Epithelial cell of prostate (primary cell): ENCODE measurements around the gene PXMP2.
"Not testable (repeated sequence)": the region's sequence is repeated elsewhere in the genome, so short reads cannot be mapped to it uniquely, and the experiment has no call there.

Experiments used
- DNase-seq: peaks from one replicate; pipeline ENCODE4 v3.0.0-alpha.2; 2011; ENCODE audit warnings: low read depth, low spot score
- H3K27ac ChIP-seq: fragments of 450-650 bp; 2 replicates; pipeline ENCODE4 v1.5.1; 2017; ENCODE audit warnings: mild to moderate bottlenecking

The PXMP2 gene

DNA sequence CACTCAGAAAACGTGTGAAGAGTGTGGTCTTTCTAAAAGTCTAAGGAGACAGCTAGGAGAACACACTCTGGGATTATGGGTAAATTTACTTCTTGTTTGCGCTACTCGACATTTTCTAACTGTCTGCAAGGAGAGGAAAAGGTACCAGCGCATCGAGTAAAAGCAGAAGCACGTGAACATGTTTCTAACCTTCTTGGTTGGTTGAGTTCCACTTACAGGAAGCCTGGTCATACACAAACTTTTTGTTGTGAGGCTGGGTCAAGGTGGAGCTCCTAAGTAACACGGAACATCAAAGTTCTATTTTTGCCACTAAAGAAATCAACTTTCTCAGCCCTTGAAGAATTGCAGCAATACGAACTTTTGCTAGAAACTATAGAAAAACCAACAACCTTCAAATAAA, 54.2 kb downstream of the PXMP2 start:
- DNase-seq: no peak
- no peak overlapping the region for H3K27ac ChIP-seq

DNA sequence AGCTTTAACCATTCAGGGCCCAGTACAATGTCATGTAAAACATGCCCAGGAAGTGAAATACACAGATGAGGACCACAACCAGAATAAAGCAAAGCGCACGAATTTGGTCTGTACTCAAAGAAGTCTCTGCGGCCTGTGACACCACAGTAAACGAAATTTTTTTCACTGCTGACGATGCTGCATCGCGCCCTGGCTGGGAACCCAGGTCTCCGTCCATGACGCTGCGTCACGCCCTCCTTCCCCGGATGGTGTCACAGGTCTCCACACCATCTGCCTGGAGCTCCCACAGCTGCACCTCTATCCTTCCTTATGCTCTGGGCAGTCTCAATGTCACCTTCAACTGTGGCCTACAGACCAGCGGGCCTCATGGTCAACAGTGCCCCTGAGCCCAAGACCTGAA, 56.4 kb downstream of the PXMP2 start:
- DNase-seq: no peak
- no peak overlapping the region for H3K27ac ChIP-seq

DNA sequence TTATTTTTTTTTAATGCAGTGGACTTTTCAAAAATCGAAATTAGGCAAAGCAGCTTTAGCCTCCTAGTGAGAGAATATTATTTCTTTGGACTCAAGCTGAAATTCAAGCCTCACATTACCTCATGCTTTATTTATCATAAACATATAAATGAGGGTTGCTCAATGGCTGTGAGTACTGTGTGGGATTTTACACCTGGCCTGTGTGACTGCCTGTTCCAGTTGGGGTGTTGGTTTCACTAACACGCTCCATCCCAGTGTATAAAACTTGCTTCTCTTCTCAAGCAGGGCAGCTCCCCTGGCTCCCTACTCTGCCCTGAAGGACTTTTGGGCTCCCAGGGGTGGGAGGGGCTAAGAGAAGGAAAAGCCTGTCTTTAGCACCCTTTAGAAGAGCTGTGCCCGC, 59.2 kb downstream of the PXMP2 start:
- no peak overlapping the region for H3K27ac ChIP-seq
- DNase-seq: no peak

DNA sequence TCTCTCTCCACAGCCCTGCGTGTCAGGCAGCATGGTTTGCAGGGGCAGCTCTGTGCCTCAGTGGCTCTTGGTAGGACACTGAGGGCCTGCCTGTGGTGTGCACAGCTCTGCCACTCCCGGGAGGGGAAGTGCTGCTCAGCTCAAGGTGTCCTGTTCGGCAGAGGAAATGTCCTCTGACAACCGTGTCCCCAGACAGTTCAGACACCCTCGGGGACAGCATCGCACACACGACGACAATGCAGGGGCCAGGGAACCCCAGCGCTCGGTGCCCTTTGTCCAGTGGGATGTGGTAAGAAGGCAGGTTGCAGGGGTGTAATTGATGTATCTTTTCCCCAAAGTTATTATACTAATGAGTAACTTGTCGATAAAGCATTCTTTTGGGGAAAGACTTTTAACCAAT, 60.0 kb downstream of the PXMP2 start:
- no peak for DNase-seq
- H3K27ac ChIP-seq: no peak overlapping the region

DNA sequence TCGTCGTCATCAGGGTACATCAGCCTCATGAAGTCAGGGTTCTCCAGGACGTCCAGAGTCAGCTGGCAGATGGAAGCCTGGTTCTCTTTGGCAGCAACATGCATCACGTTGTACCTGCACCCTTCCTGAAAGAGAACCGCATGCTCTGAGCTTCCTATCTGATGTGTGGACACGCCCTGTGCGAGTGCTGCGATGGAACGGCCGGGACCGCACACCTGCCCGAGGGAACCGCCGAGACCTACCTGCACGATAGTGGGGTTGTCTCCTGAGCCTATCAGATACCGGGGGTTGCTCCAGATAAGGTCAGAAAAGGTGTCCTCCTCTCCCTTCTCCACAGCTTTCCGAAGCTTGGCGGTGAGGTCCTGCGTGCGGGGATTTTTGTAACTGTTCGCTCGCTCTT, 60.5 kb downstream of the PXMP2 start:
- no peak for DNase-seq
- no peak overlapping the region for H3K27ac ChIP-seq

DNA sequence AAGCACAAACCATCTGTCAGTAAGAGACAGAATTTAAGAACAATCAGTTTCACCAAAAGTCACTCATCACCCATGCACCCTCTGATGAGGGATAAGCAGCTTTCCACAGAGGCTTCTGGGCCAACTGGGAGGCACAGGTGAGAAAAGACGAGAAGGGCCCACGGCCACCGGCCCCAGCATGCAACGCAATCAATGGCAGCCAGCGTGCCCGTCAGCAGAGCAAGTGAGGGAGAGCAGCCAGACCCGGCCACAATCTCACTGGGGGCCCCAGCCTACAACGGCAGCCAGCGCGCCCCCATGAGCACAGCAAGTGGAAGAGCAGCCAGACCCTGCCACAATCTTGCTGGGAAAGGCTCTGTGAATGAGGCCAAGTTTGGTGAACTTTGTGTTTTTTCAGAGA, 60.9 kb downstream of the PXMP2 start:
- no peak overlapping the region for H3K27ac ChIP-seq
- DNase-seq: no peak

DNA sequence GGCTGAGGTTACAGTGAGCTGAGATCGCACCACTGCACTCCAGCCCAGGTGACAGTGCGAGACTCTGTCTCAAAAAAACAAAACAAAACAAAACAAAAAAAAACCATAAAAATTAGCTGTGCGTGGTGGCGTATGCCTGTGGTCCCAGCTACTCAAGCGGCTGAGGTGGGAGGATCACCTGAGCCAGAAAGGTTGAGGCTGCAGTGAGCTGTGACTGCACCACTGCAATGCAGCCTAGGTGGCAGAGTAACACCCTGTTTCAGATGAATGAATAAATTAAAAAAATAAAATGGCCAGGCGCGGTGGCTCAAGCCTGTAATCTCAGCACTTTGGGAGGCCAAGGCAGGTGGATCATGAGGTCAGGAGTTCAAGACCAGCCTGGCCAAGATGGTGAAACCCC, 66.3 kb downstream of the PXMP2 start:
- not testable (repeated sequence) for H3K27ac ChIP-seq

DNA sequence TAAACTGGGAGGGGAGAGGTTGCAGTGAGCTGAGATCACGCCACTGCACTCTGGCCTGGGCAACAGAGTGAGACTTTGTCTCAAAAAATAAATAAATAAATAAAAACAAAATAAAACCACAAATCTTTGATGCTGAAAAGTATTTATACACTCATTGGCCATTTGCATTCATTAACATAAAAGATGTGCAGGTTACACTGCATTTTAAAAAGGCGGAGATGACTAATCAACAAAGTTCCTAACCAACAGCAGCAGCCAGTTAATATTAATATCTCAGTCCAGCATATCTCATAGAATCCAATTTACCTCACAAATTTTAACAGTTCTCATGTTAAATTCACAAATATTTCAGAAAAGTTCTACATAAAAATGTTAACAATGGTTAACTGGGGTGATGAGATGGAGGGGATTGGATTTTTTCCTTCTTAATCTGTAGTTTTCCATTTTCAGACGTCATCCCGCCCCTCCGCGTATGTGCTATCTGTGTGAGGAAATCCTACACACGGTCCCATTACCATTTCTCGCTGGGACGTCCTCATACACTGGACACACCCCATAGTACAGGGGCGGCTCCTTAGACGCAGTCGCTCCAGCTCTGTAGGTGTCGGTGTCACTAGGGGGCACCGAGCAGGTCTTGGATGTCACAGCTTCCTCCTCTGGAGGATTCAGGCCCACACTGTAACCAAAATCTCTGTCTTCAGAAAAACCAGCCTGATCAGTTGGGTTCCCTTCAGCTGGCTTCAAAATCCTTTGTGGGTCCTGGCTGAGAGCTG, 67.0 kb downstream of the PXMP2 start:
- no peak for DNase-seq
- no peak overlapping the region for H3K27ac ChIP-seq

More for the DNA sequence above, 66.3 kb downstream of the PXMP2 start:
- not testable (repeated sequence) for DNase-seq
